Inferior parietal cortex (tissue), 1 donor: Measurements from ENCODE around the gene ACP3.
"Not testable (repeated sequence)": the region's sequence is repeated elsewhere in the genome, so short reads cannot be mapped to it uniquely, and the experiment has no call there.

Experiments used
- DNase-seq: peaks from one replicate; pipeline ENCODE4 v3.0.0-alpha.2; 2016; ENCODE audit errors: extremely low spot score

Gene ACP3

GRCh38 chr3:132360717-132361116, 43.5 kb downstream of the ACP3 start:
- no peak for DNase-seq

- DNase-seq = no peak
Measured at GRCh38 chr3:132362329-132362728, 45.1 kb downstream of the ACP3 start.

- DNase-seq = no peak
Measured at GRCh38 chr3:132368515-132368914, 51.3 kb downstream of the ACP3 start.

- DNase-seq = no peak
Measured at GRCh38 chr3:132368962-132369361, 51.8 kb downstream of the ACP3 start.

- DNase-seq = not testable (repeated sequence)
Measured at GRCh38 chr3:132376945-132377354, 59.7 kb downstream of the ACP3 start.

- DNase-seq = no peak
Measured at GRCh38 chr3:132378048-132378762, 61.0 kb downstream of the ACP3 start.

GRCh38 chr3:132378846-132379245, 61.6 kb downstream of the ACP3 start:
- DNase-seq = no peak

- DNase-seq = no peak
Measured at GRCh38 chr3:132380920-132381319, 63.7 kb downstream of the ACP3 start.

- no peak for DNase-seq
Measured at GRCh38 chr3:132381348-132381944, 64.2 kb downstream of the ACP3 start.

GRCh38 chr3:132382267-132382666, 65.1 kb downstream of the ACP3 start:
- no peak for DNase-seq

GRCh38 chr3:132382688-132383194, 65.5 kb downstream of the ACP3 start:
- DNase-seq = no peak

- DNase-seq = no peak
Measured at GRCh38 chr3:132386259-132386658, 69.1 kb downstream of the ACP3 start.

- not testable (repeated sequence) for DNase-seq
Measured at GRCh38 chr3:132392675-132393074, 75.5 kb downstream of the ACP3 start.

- no peak for DNase-seq
Measured at GRCh38 chr3:132394320-132394719, 77.1 kb downstream of the ACP3 start.

- no peak for DNase-seq
Measured at GRCh38 chr3:132395126-132395525, 77.9 kb downstream of the ACP3 start.

GRCh38 chr3:132396255-132396654, 79.0 kb downstream of the ACP3 start:
- no peak for DNase-seq

- DNase-seq = not testable (repeated sequence)
Measured at GRCh38 chr3:132396776-132397175, 79.6 kb downstream of the ACP3 start.

- peak; percentile 79 for DNase-seq
Measured at GRCh38 chr3:132399054-132399929, 82.1 kb downstream of the ACP3 start.

- DNase-seq = no peak
Measured at GRCh38 chr3:132401255-132401654, 84.0 kb downstream of the ACP3 start.

GRCh38 chr3:132404276-132404675, 87.1 kb downstream of the ACP3 start:
- DNase-seq = no peak

- DNase-seq = no peak
Measured at GRCh38 chr3:132405188-132405587, 88.0 kb downstream of the ACP3 start.

GRCh38 chr3:132405609-132406299, 88.5 kb downstream of the ACP3 start:
- no peak for DNase-seq
